ENCODE measurements around the gene AFG1L. TPM values are rescaled to one million over a fixed set of nuclear protein-coding genes. Genes with fewer than 3 reads are reported as not detected.

The AFG1L gene
- total and polyA plus RNA-seq, 2 experiments from 2014 or later, result 4.1 to 8.7 TPM

- H3K9me2 ChIP-seq (ENCODE audit: insufficient read depth), result no peaks in the 10 kb centered on the region
- Mint-ChIP-seq H3K4me1 (no peaks in the 10 kb centered on the region), H3K36me3 (ENCODE audit: low read depth) (no peaks in the 10 kb centered on the region), H3K9me3 (no peaks in the 10 kb centered on the region), H3K27me3 (ENCODE audit: insufficient read depth, low read depth, poor library complexity) (peaks cover 2% of the 10 kb centered on the region), H3K4me3 (no peak overlapping the region), H3K27ac (no peak overlapping the region)
- H3F3A ChIP-seq (replicated peaks; ENCODE audit: low read depth), result no peaks in the 10 kb centered on the region
- no peak overlapping the region for H3K4me2 ChIP-seq
- H3K4me3 ChIP-seq, result no peak overlapping the region
- H3K36me3 ChIP-seq (ENCODE audit: insufficient read depth), result no peaks in the 10 kb centered on the region
- peaks cover 9% of the 10 kb centered on the region; the same call in 1 of the 2 replicates for H3K4me1 ChIP-seq (ENCODE audit: insufficient read depth)
- H3K27ac ChIP-seq (ENCODE audit: low read depth), result no peak overlapping the region
- no peak overlapping the region for H2AFZ ChIP-seq
- H3K79me2 ChIP-seq (replicated peaks; ENCODE audit: insufficient read depth), result no peaks in the 10 kb centered on the region
- no peak for DNase-seq (ENCODE audit: low spot score)
- TF ChIP-seq CREB1 (CRISPR knock-in tag; IDR thresholded peaks at IDR 0.05; ENCODE audit: low read depth), result no peak
- TF ChIP-seq ZNF114 (CRISPR knock-in tag; IDR thresholded peaks at IDR 0.05), result no peak
- TF ChIP-seq ZNF462 (CRISPR knock-in tag; IDR thresholded peaks at IDR 0.05), result no peak
- TF ChIP-seq JUNB (IDR thresholded peaks at IDR 0.05; ENCODE audit: unreplicated experiment), result no peak
- TF ChIP-seq POLR2AphosphoS5 (IDR thresholded peaks at IDR 0.05; ENCODE audit: low read depth), result no peak
- TF ChIP-seq ZNF331 (CRISPR knock-in tag; IDR thresholded peaks at IDR 0.05; ENCODE audit: low read depth), result no peak
- TF ChIP-seq NANOG (IDR thresholded peaks at IDR 0.05; ENCODE audit: borderline replicate concordance), result no peak
- no peak for TF ChIP-seq EZH2 (IDR thresholded peaks at IDR 0.05; ENCODE audit: low read depth, unreplicated experiment)
- no peak for ATAC-seq
- H4K20me1 ChIP-seq (replicated peaks; ENCODE audit: insufficient read depth), result 0 out of 2 replicates have a peak, but pooled peaks cover 4% of the 10 kb centered on the region
- no peaks in the 10 kb centered on the region for H3K27me3 ChIP-seq (ENCODE audit: insufficient read depth)
Observed at GRCh38 chr6:108336971-108337370, 42.1 kb downstream of the AFG1L start.

Data from GM23338 (cell line).